Lower lobe of right lung (tissue), 2 donors: Measurements from ENCODE around the gene REV3L. TPM values are rescaled to one million over a fixed set of nuclear protein-coding genes. Genes with fewer than 3 reads are reported as not detected.
A peak's percentile ranks its signal among the peaks of the same experiment; 100 is the strongest.
"Not testable (repeated sequence)": the region's sequence is repeated elsewhere in the genome, so short reads cannot be mapped to it uniquely, and the experiment has no call there.

Experiments
- ATAC-seq, 2 donors: fragments of 200-7000 bp; cut with Tn5 transposase; one replicate each; pipeline ENCODE4 v1.9.1; 2020 to 2022; ENCODE audit warnings: mild to moderate bottlenecking in 2 of 2, moderate library complexity in 2 of 2
- DNase-seq: peaks from one replicate; pipeline ENCODE4 v3.0.0-alpha.2; 2020
- H3K27ac ChIP-seq: fragments of 200-600 bp; one replicate; pipeline ENCODE4 v1.8.0; 2022
- H3K27me3 ChIP-seq: fragments of 200-600 bp; one replicate; pipeline ENCODE4 v1.8.0; 2022; ENCODE audit warnings: low read depth
- H3K36me3 ChIP-seq: fragments of 200-600 bp; one replicate; pipeline ENCODE4 v1.8.0; 2022; ENCODE audit warnings: mild to moderate bottlenecking
- H3K4me1 ChIP-seq: fragments of 200-600 bp; one replicate; pipeline ENCODE4 v1.8.0; 2022
- H3K4me3 ChIP-seq: fragments of 200-600 bp; one replicate; pipeline ENCODE4 v1.8.0; 2022; ENCODE audit warnings: mild to moderate bottlenecking
- H3K9me3 ChIP-seq: fragments of 200-600 bp; one replicate; pipeline ENCODE4 v1.8.0; 2022
- intact Hi-C: fragments of 100-400 bp; cut with DNase I; formaldehyde crosslinking; loops from one replicate; pipeline ENCODE4 v1.11.0; 2022
- total RNA-seq: library from RNA; stranded (reverse); fragmentation: NEBNext Ultra II Directional; extraction: Animal tissue kit (Norgen Biotek cat#: 25700); gene quantifications from one replicate; pipeline ENCODE4 v1.2.1, GENCODE V29; 2021
- TF ChIP-seq, protein P1 (sequence below): fragments of 200-600 bp; IDR thresholded peaks from one replicate; pipeline ENCODE4 v1.8.0; 2022; ENCODE audit warnings: antibody characterized with exemption, mild to moderate bottlenecking
- donor health status: DM: no; HTN: yes; CAD: no; lungs with severe emphysema.

Gene REV3L
- total RNA-seq, 1 donor from 2014 or later = 30.3 TPM

DNA sequence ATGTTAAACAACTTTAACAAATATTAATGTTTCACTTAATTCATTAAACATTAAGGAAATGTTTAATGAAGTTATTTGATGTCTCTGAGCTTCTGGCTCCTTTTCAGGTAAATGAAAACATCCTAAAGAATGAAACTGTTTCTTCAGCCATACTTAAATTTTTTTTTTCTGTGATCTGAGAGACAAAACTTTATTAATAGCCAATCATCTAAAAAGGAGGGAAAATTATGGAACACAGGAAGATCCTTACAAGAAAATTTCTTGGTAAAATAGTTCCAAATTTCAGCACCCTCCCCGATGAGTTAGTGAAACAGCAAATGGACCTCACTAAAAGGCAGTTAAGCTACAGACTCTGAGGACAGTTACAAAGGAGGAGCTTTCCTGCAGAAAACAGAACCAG lies 185.2 kb downstream of the REV3L start:
- Histone ChIP-seq H3K27me3 (no peaks in the 10 kb centered on the region), H3K9me3 (peaks cover 5% of the 10 kb centered on the region), H3K27ac (no peak overlapping the region), H3K4me1 (no peaks in the 10 kb centered on the region), H3K36me3 (peaks cover 32% of the 10 kb centered on the region), H3K4me3 (no peak overlapping the region)
- intact Hi-C loops = no loop called here
- no peak for DNase-seq
- TF ChIP-seq, protein P1, sequence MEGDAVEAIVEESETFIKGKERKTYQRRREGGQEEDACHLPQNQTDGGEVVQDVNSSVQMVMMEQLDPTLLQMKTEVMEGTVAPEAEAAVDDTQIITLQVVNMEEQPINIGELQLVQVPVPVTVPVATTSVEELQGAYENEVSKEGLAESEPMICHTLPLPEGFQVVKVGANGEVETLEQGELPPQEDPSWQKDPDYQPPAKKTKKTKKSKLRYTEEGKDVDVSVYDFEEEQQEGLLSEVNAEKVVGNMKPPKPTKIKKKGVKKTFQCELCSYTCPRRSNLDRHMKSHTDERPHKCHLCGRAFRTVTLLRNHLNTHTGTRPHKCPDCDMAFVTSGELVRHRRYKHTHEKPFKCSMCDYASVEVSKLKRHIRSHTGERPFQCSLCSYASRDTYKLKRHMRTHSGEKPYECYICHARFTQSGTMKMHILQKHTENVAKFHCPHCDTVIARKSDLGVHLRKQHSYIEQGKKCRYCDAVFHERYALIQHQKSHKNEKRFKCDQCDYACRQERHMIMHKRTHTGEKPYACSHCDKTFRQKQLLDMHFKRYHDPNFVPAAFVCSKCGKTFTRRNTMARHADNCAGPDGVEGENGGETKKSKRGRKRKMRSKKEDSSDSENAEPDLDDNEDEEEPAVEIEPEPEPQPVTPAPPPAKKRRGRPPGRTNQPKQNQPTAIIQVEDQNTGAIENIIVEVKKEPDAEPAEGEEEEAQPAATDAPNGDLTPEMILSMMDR = no peak
- no peak for ATAC-seq

DNA sequence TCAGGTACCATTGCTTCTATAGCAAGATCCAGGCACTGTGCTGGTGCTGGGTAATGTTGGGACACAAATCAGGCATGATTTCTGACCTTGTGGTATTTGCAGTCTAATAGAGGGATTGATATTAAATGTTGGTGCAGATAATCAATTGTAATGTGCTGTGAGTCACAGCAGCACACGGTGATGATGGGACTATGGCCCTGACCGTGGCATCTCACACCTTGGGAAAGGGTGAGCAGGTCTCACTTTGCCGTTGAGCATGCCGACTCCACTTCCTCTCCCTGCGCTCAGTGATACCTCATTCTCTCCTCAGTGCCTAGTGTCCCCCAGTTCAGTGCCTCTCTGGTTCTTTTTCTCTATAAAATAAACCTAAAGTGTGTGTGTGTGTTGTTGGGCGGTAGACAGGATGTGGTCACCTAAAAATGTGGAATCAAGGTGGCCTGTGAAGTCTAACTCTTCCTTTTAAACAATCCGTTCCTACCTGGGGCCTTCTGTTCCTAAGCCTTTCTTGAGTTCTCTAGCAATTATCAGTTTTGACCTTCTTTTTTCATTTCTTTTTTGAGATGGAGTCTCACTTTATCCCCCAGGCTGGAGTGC lies 188.5 kb downstream of the REV3L start:
- ATAC-seq (no peak), DNase-seq (no peak)
- intact Hi-C loops = no loop called here
- Histone ChIP-seq H3K27ac (no peak overlapping the region), H3K9me3 (no peaks in the 10 kb centered on the region), H3K36me3 (peaks cover 12% of the 10 kb centered on the region), H3K27me3 (no peaks in the 10 kb centered on the region), H3K4me3 (no peak overlapping the region), H3K4me1 (no peaks in the 10 kb centered on the region)
- TF ChIP-seq, protein P1 = no peak

DNA sequence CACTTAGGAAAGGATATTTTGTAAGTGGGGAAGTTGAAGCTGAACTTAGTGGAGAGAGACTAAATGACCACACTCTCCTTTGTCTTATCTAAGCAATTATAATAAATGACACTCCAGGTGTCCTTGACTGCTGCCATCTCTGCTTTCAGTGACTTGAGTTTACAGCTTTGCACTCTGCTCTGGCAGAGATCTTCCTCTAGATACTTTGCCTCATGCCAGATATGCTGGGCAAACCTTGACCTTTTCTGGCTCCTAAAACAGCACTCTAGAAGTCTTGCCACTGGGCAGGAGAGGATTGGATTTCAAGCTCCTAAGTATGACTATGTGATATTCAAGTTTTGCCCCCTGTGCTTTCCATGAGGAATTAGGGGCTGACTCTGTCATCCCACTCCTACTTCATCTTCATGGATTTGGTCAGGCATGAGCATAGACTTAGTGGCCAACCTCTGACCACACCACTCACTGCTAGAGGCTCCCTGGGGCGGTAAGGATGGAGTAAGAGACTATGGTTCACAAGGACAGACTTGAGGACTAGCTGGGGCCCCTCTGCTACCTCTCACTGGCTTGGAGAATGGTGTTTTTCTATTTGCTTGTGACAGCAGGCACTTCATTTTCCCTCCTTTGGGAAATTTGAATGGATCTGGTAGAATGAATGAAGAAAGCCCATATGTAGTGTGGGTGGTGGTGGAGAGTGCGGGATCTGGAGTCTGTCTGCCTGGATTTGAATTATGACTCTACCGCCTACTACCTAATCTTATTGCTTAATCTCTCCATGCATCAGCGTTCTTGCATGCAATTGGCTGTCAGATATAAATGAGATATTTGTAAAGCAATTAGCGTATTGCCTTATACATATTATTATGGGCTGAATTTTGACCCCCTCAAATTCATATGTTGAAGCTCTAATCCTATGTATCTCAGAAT lies 191.4 kb downstream of the REV3L start:
- Histone ChIP-seq H3K4me3 (no peak overlapping the region), H3K36me3 (no peaks in the 10 kb centered on the region), H3K4me1 (no peaks in the 10 kb centered on the region), H3K27ac (no peak overlapping the region), H3K9me3 (no peaks in the 10 kb centered on the region), H3K27me3 (no peaks in the 10 kb centered on the region)
- intact Hi-C loops = no loop called here
- ATAC-seq (peak in 1 of 2 donors; percentile 36), DNase-seq (no peak)
- TF ChIP-seq, protein P1 = no peak

DNA sequence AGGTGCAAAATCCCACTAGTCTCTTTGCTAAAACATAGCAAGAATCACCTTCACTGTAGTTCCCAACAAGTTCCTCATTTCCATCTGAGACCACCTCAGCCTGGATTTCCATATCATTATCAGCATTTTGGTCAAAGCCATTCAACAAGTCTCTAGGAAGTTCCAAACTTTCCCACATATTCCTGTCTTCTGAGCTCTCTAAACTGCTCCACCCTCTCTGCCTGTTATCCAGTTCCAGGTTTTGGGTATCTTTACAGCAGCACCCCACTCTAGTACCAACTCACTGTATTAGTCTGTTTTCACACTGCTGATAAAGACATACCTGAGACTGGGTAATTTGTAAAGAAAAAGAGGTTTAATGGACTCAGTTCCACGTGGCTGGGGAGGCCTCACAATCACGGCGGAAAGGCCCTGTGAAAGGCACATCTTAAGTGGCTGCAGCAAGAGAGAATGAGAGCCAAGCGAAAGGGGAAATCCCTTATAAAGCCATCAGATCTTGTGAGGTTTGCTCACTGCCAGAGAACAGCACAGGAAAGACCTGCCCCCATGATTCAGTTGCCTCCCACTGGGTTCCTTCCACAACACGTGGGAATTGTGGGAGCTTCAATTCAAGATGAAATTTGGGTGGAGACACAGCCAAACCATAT lies 192.2 kb downstream of the REV3L start:
- DNase-seq, H3K9me3 ChIP-seq, H3K4me1 ChIP-seq, H3K27ac ChIP-seq, H3K4me3 ChIP-seq, intact Hi-C loops, H3K27me3 ChIP-seq, H3K36me3 ChIP-seq: not testable (repeated sequence)
- ATAC-seq = peak; percentile 59 to 73

DNA sequence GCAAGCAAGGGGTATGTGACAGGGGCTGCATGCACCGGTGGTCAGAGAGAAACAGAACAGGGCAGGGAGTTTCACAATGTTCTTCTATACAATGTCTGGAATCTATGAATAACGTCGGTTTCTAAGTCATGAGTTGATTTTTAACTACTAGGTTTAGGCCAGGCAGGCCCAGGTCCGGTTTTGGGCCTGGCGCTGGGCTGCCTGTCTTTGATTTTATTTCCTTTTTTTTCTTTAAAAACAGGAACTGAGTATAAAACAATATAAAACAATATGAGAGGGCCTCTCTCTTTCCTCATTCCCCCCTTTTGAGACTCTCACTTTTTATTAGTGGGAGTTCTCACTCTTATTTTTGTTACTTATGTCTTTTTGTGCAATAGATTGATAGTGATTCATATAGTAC lies 198.7 kb downstream of the REV3L start:
- H3K4me1 ChIP-seq, DNase-seq, ATAC-seq, intact Hi-C loops, H3K4me3 ChIP-seq, H3K27ac ChIP-seq, H3K27me3 ChIP-seq, H3K9me3 ChIP-seq: not testable (repeated sequence)
- peaks cover 12% of the 10 kb centered on the region for H3K36me3 ChIP-seq

DNA sequence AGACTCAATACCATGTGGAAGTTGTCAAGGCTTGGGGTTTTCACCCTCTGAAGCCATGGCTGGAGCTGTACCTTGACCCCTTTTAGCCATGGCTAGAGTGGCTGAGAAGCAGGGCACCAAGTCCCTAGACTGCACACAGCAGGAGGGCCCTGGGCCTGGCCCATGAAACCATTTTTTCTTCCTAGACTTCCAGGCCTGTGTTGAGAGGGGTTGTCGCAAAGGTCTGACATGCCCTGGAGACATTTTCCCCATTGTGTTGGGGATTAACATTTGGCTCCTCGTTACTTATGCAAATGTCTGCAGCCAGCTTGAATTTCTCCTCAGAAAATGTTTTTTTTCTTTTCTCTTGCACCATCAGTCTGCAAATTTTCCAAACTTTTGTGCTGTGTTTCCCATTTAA lies 199.3 kb downstream of the REV3L start:
- H3K4me3 ChIP-seq = no peak overlapping the region
- ATAC-seq (no peak), DNase-seq (no peak)
- H3K27me3 ChIP-seq = no peaks in the 10 kb centered on the region
- TF ChIP-seq, protein P1 = no peak
- intact Hi-C loops = no loop called here
- H3K27ac ChIP-seq = no peak overlapping the region
- no peaks in the 10 kb centered on the region for H3K9me3 ChIP-seq
- peaks cover 18% of the 10 kb centered on the region for H3K36me3 ChIP-seq
- H3K4me1 ChIP-seq = no peaks in the 10 kb centered on the region
